AG09319 (cell line): ENCODE measurements around the gene CENPM.
A peak's percentile ranks its signal among the peaks of the same experiment; 100 is the strongest.

Experiments used
- DNase-seq: peaks from one replicate; pipeline ENCODE4 v3.0.0-alpha.2; 2010; ENCODE audit warnings: low read depth; ENCODE audit errors: extremely low read depth
- TF ChIP-seq, protein P1 (sequence below): IDR thresholded peaks from 2 replicates; pipeline ENCODE4 v1.5.1; 2011; ENCODE audit warnings: low read depth, mild to moderate bottlenecking, inconsistent platforms, low read length, moderate library complexity

CENPM gene

GRCh38 chr22:41974691-41975290 is 27.8 kb upstream of the CENPM start:
- DNase-seq = no peak
- TF ChIP-seq, protein P1, sequence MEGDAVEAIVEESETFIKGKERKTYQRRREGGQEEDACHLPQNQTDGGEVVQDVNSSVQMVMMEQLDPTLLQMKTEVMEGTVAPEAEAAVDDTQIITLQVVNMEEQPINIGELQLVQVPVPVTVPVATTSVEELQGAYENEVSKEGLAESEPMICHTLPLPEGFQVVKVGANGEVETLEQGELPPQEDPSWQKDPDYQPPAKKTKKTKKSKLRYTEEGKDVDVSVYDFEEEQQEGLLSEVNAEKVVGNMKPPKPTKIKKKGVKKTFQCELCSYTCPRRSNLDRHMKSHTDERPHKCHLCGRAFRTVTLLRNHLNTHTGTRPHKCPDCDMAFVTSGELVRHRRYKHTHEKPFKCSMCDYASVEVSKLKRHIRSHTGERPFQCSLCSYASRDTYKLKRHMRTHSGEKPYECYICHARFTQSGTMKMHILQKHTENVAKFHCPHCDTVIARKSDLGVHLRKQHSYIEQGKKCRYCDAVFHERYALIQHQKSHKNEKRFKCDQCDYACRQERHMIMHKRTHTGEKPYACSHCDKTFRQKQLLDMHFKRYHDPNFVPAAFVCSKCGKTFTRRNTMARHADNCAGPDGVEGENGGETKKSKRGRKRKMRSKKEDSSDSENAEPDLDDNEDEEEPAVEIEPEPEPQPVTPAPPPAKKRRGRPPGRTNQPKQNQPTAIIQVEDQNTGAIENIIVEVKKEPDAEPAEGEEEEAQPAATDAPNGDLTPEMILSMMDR = no peak

DNA sequence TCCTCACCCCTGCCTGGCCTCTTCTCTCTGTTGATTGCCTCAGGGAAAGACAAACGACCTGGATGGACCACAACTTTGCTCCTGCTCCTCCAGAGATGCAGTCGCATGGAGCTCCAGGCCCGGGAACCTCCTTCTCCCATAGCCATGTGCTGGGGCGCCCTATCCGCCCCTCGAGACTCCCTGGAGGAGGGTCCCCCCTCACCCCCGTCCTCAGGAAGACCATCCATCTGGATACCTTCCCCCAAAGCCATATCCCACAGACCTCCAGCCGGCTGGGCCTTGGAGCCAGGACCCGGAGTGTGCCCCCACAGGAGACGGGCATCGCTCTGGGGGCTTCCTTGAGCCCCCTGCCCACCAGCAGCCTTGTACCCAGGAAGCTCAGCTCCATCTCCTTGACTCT is 24.5 kb upstream of the CENPM start:
- TF ChIP-seq, protein P1 = no peak

DNA sequence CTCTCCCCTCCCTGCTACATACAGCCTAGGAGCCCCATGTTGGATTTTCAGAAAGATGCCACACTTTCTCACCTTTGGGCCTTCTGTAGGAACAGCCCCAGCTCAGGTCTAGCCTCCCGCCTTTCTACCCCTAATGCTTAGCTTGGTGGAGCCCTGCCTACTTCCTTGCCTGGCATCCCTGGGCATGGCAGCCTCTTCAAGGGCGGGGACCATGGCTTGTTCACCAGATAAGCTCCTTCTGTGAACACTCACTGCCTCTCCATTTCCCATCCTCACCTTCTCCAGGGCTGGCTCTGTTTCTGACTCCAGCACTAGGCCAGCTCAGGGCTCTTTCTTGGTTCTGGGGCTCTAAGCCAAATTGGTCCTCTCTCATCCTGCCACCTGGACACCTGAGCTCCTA is 23.6 kb upstream of the CENPM start:
- DNase-seq = no peak
- TF ChIP-seq, protein P1 = no peak

More for the DNA sequence above, 24.5 kb upstream of the CENPM start:
- no peak for DNase-seq

- TF ChIP-seq, protein P1 = no peak
- DNase-seq = no peak
Observed at GRCh38 chr22:41969110-41969646, 22.2 kb upstream of the CENPM start, which contains the start of gene SEPTIN3. SEPTIN3 (plus strand) TSS chr22:41969443; CDS start chr22:41971493, 2,050 bp downstream.

- no peak for DNase-seq
- TF ChIP-seq, protein P1 = no peak
Observed at GRCh38 chr22:41968601-41969000, 21.6 kb upstream of the CENPM start.

DNA sequence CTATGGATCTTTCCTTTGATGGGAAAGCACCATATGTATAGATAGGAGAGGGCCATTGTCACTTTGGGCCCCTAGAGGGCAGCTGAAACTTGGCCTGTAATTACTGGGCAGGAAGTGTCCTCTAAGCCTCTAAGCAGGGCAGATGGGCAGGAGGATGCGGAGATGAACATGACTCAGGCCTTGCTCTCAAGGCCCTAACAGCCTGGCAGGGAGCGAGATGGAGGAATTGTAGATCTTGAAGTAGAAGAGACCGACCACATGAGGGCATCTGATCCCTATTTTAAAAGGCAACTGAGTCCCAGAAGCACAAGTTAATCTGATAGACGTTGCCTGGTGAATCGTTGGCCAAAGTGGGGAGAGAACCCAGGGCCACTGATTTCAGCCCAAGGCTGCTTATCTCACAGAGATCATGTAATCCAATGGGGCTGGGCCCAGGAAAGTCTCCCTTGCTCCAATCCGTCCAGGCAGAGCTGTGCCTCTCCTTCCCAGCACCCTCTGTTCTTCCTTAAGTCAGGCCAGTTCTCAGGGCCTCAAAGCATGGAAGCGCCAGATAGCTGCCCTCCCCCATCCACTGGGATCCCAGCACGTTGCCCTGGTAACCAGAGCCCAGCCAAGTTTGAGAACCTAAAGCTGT is 19.8 kb upstream of the CENPM start:
- TF ChIP-seq, protein P1 = peak; percentile 47

GRCh38 chr22:41966225-41966606 is 19.3 kb upstream of the CENPM start:
- DNase-seq = no peak
- TF ChIP-seq, protein P1 = no peak

More for the DNA sequence above, 19.8 kb upstream of the CENPM start:
- peak; percentile 78 for DNase-seq
